GM23248 (cell line): ENCODE data around the gene TTLL9. TPM values are rescaled to one million over a fixed set of nuclear protein-coding genes. Genes with fewer than 3 reads are reported as not detected.

Experiments used
- DNase-seq: peaks from one replicate; pipeline ENCODE4 v3.0.0-alpha.2; 2015
- H2AFZ ChIP-seq: fragments of 200-600 bp; sonication (generic); 2 replicates; pipeline ENCODE4 v1.6.1; 2016; ENCODE audit warnings: antibody characterized with exemption
- H3F3A ChIP-seq: fragments of 200-600 bp; sonication (generic); 2 replicates; pipeline ENCODE4 v1.6.1; 2016; ENCODE audit warnings: mild to moderate bottlenecking, antibody characterized with exemption, mixed run types; ENCODE audit not compliant: insufficient read depth
- H3K27ac ChIP-seq: fragments of 200-600 bp; sonication (generic); 2 replicates; pipeline ENCODE4 v1.5.1; 2016; ENCODE audit warnings: mild to moderate bottlenecking
- H3K27me3 ChIP-seq: fragments of 200-600 bp; sonication (generic); replicated peaks from 2 replicates; pipeline ENCODE4 v1.6.1; 2016; ENCODE audit warnings: mild to moderate bottlenecking; ENCODE audit not compliant: insufficient read depth
- H3K36me3 ChIP-seq: fragments of 200-600 bp; sonication (generic); 2 replicates; pipeline ENCODE4 v1.6.1; 2016; ENCODE audit warnings: low read depth, mild to moderate bottlenecking
- H3K4me1 ChIP-seq: fragments of 200-600 bp; sonication (generic); 2 replicates; pipeline ENCODE4 v1.6.1; 2016; ENCODE audit warnings: mild to moderate bottlenecking; ENCODE audit not compliant: insufficient read depth
- H3K4me2 ChIP-seq: fragments of 200-600 bp; sonication (generic); one replicate; pipeline ENCODE4 v1.6.1; 2016; ENCODE audit warnings: mild to moderate bottlenecking; ENCODE audit not compliant: unreplicated experiment
- H3K4me3 ChIP-seq: fragments of 200-600 bp; sonication (generic); 2 replicates; pipeline ENCODE4 v1.5.1; 2016; ENCODE audit warnings: mild to moderate bottlenecking
- H3K79me2 ChIP-seq: fragments of 200-600 bp; sonication (generic); 2 replicates; pipeline ENCODE4 v1.6.1; 2016; ENCODE audit warnings: mild to moderate bottlenecking; ENCODE audit not compliant: insufficient read depth
- H3K9ac ChIP-seq: fragments of 200-600 bp; sonication (generic); 2 replicates; pipeline ENCODE4 v1.6.1; 2016; ENCODE audit warnings: mild to moderate bottlenecking
- H3K9me2 ChIP-seq: fragments of 200-600 bp; sonication (generic); 2 replicates; pipeline ENCODE4 v1.6.1; 2016; ENCODE audit warnings: mixed run types, mild to moderate bottlenecking, moderate library complexity; ENCODE audit not compliant: insufficient read depth
- H3K9me3 ChIP-seq: fragments of 200-600 bp; sonication (generic); one replicate; pipeline ENCODE4 v1.6.1; 2017; ENCODE audit warnings: low read depth
- H4K20me1 ChIP-seq: fragments of 200-600 bp; sonication (generic); 2 replicates; pipeline ENCODE4 v1.6.0; 2016; ENCODE audit not compliant: insufficient read depth
- EZH2 ChIP-seq: fragments of 200-600 bp; sonication (generic); IDR thresholded peaks from 2 replicates; pipeline ENCODE4 v1.6.1; 2018; ENCODE audit warnings: antibody characterized with exemption, mild to moderate bottlenecking; ENCODE audit not compliant: insufficient read depth, poor library complexity, severe bottlenecking
- EZH2phosphoT487 ChIP-seq: fragments of 200-600 bp; sonication (generic); IDR thresholded peaks from 2 replicates; pipeline ENCODE4 v1.6.1; 2018; ENCODE audit warnings: antibody characterized with exemption, moderate library complexity, mild to moderate bottlenecking, low read depth; ENCODE audit not compliant: insufficient read depth
- WGBS, 2 experiments: methylation state at CpG; one replicate each; pipeline ENCODE4 v1.1.6; 2015 to 2017; ENCODE audit warnings: low lambda C conversion rate in 2 of 2, low coverage in 1 of 2; ENCODE audit errors: missing lambda C conversion rate in 2 of 2; 5-methylcytosine and 5-hydroxymethylcytosine counted together
- in situ Hi-C: fragments of 300-500 bp; cut with MboI; formaldehyde crosslinking; loops from 2 replicates; pipeline ENCODE4 v1.15.0; 2020
- polyA plus RNA-seq: library from polyadenylated mRNA; unstranded; fragments of >200 nt; fragmentation: Nextera tagmentation; extraction: Ambion mirVana; gene quantifications from 2 replicates; pipeline ENCODE4 v1.2.1, GENCODE V29; 2016
- total RNA-seq: library from RNA; depleted of rRNA; stranded (reverse); fragments of >200 nt; shearing (Covaris generic); gene quantifications from 2 replicates; pipeline ENCODE4 v1.2.3, GENCODE V29; 2014

TTLL9 gene
- total and polyA plus RNA-seq, 2 experiments from 2014 or later = not detected

DNA sequence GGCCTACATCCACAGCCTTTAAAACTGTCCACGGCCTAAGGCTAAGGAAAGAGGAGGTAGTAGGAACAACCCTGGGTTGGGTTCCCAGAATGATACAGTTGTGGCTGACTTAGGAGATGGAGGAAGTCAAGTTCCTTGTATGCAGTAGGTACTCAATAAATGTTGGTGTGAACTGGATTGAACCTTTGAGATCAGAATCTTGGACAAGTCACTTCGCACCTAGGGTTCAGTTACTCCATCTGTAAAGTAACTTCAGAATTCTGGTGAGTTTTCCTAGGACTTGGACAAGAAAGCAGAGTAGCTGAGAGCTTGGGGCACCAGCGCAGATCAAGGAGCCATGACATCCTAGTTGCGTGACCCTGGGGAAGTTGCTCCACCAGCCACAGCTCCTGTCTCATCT is 106.6 kb downstream of the TTLL9 start:
- no peak overlapping the region for H3K27ac ChIP-seq
- H3K9ac ChIP-seq = no peak overlapping the region
- H3K27me3 ChIP-seq = peaks cover 40% of the 10 kb centered on the region
- TF ChIP-seq EZH2phosphoT487 = no peak
- no peak for TF ChIP-seq EZH2
- no peaks in the 10 kb centered on the region for H3K79me2 ChIP-seq
- H3K9me2 ChIP-seq = no peaks in the 10 kb centered on the region
- H3K4me2 ChIP-seq = no peak overlapping the region
- H3K4me3 ChIP-seq = no peak overlapping the region
- no peak for DNase-seq
- no peaks in the 10 kb centered on the region for H3F3A ChIP-seq
- in situ Hi-C loops = no loop called here
- no peaks in the 10 kb centered on the region for H3K9me3 ChIP-seq
- no peaks in the 10 kb centered on the region for H4K20me1 ChIP-seq
- H2AFZ ChIP-seq = no peak overlapping the region
- H3K4me1 ChIP-seq = no peaks in the 10 kb centered on the region
- H3K36me3 ChIP-seq = no peaks in the 10 kb centered on the region
- 39 to 40% methylated on average over 4 of the region's 4 CpGs for WGBS, 2 experiments

DNA sequence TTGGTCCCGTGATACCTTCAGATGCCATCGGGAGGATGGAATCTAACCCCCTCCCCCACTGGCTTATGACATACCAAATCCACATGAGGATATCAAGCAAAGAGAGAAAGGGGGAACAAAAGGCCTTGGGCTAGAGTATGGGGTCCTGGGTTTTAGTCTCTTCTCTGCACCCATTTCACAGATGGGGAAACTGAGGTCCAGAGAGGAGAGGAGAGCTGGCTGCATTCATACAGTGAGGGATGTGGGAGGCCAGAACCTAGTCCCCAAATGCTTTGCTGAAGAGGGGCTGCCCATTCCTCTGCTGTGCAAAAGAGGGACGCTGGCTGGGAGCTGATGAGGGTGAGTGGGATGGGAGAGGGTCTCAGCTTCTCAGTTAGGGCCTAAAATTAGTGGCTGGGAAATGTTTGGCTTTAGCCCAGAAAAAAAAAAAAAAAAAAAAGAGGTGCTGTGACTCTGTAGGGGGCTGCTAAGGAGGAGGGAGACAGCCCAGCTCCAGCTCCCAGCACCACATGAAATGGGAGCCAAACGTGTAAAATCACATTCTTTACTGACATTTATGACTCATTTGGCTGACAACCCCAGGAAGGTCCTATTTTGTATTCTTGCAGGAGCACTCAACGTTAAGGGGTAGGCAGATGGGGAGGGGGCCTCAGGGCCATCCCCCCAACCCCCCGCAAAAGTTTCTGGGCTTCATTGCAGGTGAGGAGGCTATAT is 109.4 kb downstream of the TTLL9 start:
- Histone ChIP-seq H3K9me2 (no peaks in the 10 kb centered on the region), H3K36me3 (no peaks in the 10 kb centered on the region), H3K4me3 (no peak overlapping the region), H3K27ac (no peak overlapping the region), H2AFZ (no peak overlapping the region), H3K9ac (no peak overlapping the region), H3K27me3 (peaks cover 48% of the 10 kb centered on the region), H3K4me1 (no peaks in the 10 kb centered on the region), H3K79me2 (no peaks in the 10 kb centered on the region), H4K20me1 (no peaks in the 10 kb centered on the region), H3K4me2 (no peak overlapping the region), H3F3A (no peaks in the 10 kb centered on the region), H3K9me3 (no peaks in the 10 kb centered on the region)
- DNase-seq = no peak
- TF ChIP-seq EZH2 (no peak), EZH2phosphoT487 (no peak)
- 40% methylated on average over 6 of the region's 6 CpGs for WGBS, 2 experiments
- in situ Hi-C loops = no loop called here

DNA sequence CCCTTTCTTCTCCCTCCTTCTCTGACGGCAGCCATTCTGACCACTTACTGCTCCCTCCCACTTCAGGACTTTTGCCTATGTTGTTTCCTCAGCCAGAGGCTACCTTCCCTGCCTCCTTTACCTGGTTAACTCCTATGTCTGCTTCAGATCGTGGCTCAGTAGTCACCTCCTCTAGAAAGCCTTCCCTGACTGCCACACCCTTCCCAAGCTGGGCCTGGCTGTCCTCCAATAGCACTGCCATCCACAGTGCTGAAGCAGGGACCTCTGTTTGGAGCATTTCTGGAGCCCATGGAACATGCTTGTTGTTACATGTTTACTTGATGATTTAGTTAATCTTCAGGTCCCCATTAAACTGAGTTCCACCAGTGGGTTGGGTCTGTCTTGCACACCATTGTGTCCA is 111.3 kb downstream of the TTLL9 start:
- no peaks in the 10 kb centered on the region for H3F3A ChIP-seq
- peaks cover 49% of the 10 kb centered on the region for H3K27me3 ChIP-seq
- no peaks in the 10 kb centered on the region for H3K79me2 ChIP-seq
- no peak overlapping the region for H3K9ac ChIP-seq
- no peaks in the 10 kb centered on the region for H4K20me1 ChIP-seq
- no peaks in the 10 kb centered on the region for H3K9me2 ChIP-seq
- in situ Hi-C loops = no loop called here
- 35 to 43% methylated on average over 2 of the region's 2 CpGs for WGBS, 2 experiments
- no peaks in the 10 kb centered on the region for H3K36me3 ChIP-seq
- H3K4me3 ChIP-seq = no peak overlapping the region
- H3K27ac ChIP-seq = no peak overlapping the region
- H3K9me3 ChIP-seq = no peaks in the 10 kb centered on the region
- H3K4me2 ChIP-seq = no peak overlapping the region
- TF ChIP-seq EZH2phosphoT487 (no peak), EZH2 (no peak)
- no peaks in the 10 kb centered on the region for H3K4me1 ChIP-seq
- no peak overlapping the region for H2AFZ ChIP-seq
- no peak for DNase-seq

DNA sequence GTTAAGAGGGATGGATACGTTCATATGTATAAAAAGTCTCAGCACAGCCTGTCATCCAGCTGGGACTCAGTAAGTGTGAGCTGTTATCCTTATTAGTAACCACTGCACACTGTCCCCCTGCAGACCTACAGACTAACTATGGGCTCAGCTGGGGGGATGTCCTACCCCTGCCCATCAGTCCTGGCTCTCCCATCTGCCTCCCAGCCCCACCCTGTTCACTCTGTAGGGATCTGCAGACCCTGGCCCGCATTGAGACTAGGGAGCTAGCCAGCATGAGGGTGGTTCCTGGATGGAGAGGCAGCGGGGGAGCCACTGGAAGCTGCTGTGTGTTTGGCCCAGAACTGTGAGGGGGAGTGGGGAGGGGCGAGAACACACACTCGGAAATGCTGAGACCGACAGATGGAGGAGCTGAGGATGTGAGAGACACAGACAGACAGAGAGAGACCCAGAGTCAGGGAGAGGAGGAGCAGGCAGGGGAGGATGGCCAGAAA is 114.6 kb downstream of the TTLL9 start:
- in situ Hi-C loops = no loop called here
- 9% methylated on average over 6 of the region's 6 CpGs for WGBS, 2 experiments
- Histone ChIP-seq H3K4me3 (no peak overlapping the region), H4K20me1 (no peaks in the 10 kb centered on the region), H3K4me1 (no peaks in the 10 kb centered on the region), H3K4me2 (no peak overlapping the region), H3K27me3 (peaks cover 34% of the 10 kb centered on the region), H3K9me3 (no peaks in the 10 kb centered on the region), H3K36me3 (no peaks in the 10 kb centered on the region), H3F3A (no peaks in the 10 kb centered on the region), H3K27ac (no peak overlapping the region), H3K79me2 (no peaks in the 10 kb centered on the region), H3K9me2 (no peaks in the 10 kb centered on the region), H3K9ac (no peak overlapping the region), H2AFZ (no peak overlapping the region)
- no peak for TF ChIP-seq EZH2phosphoT487
- no peak for TF ChIP-seq EZH2
- DNase-seq = no peak
